Endodermal cell (in vitro differentiated cells): ENCODE results near the gene FEM1A. TPM values are rescaled to one million over a fixed set of nuclear protein-coding genes. Genes with fewer than 3 reads are reported as not detected.

Experiments
- DNase-seq: peaks from one replicate; pipeline ENCODE4 v3.0.0-alpha.2; 2017
- H3K27ac ChIP-seq: 2 replicates; pipeline ENCODE4 v1.5.1; 2013; ENCODE audit warnings: mild to moderate bottlenecking, low read depth, low read length, moderate library complexity
- H3K27me3 ChIP-seq: 2 replicates; pipeline ENCODE4 v1.6.1; 2013; ENCODE audit warnings: mild to moderate bottlenecking, low read length, moderate library complexity; ENCODE audit not compliant: insufficient read depth, control insufficient read depth, poor library complexity, severe bottlenecking
- H3K36me3 ChIP-seq: 2 replicates; pipeline ENCODE4 v1.7.0; 2013; ENCODE audit warnings: mild to moderate bottlenecking, low read length, moderate library complexity; ENCODE audit not compliant: control insufficient read depth, insufficient read depth
- H3K4me1 ChIP-seq: one replicate; pipeline ENCODE4 v1.7.0; 2013; ENCODE audit warnings: low read length; ENCODE audit not compliant: control insufficient read depth, insufficient read depth
- H3K4me3 ChIP-seq: 2 replicates; pipeline ENCODE4 v1.5.1; 2013; ENCODE audit warnings: mild to moderate bottlenecking, low read length, moderate library complexity
- H3K9ac ChIP-seq: 2 replicates; pipeline ENCODE4 v1.6.1; 2013; ENCODE audit warnings: mild to moderate bottlenecking, low read length, moderate library complexity; ENCODE audit not compliant: poor library complexity, severe bottlenecking; ENCODE audit errors: extremely low read depth
- H3K9me3 ChIP-seq: 2 replicates; pipeline ENCODE4 v1.6.1; 2013; ENCODE audit warnings: mild to moderate bottlenecking, low read length, moderate library complexity; ENCODE audit not compliant: control insufficient read depth
- H3K27ac Mint-ChIP-seq: 2 replicates; pipeline ENCODE4 v1.8.0; 2020; ENCODE audit warnings: mixed read lengths
- H3K27me3 Mint-ChIP-seq: 2 replicates; pipeline ENCODE4 v1.8.0; 2021; ENCODE audit warnings: mild to moderate bottlenecking, mixed read lengths; ENCODE audit not compliant: insufficient read depth
- H3K36me3 Mint-ChIP-seq: 2 replicates; pipeline ENCODE4 v1.8.0; 2020; ENCODE audit warnings: low read depth, mixed read lengths
- H3K4me1 Mint-ChIP-seq: 2 replicates; pipeline ENCODE4 v1.8.0; 2020; ENCODE audit warnings: mixed read lengths
- H3K4me3 Mint-ChIP-seq: 2 replicates; pipeline ENCODE4 v1.8.0; 2020; ENCODE audit warnings: mild to moderate bottlenecking, moderate library complexity, mixed read lengths
- H3K9me3 Mint-ChIP-seq: 2 replicates; pipeline ENCODE4 v1.8.0; 2020; ENCODE audit warnings: mild to moderate bottlenecking, mixed read lengths
- CTCF ChIP-seq: fragments of 200-600 bp; sonication (generic); conservative IDR thresholded peaks from 2 replicates; pipeline ENCODE4 v1.5.0; 2021; ENCODE audit warnings: antibody characterized with exemption, mild to moderate bottlenecking
- WGBS, 2 experiments: methylation state at CpG; one replicate each; pipeline versions ENCODE4 v1.1.5 to v1.1.7; 2013; ENCODE audit warnings: missing lambda C conversion rate in 2 of 2, mixed read lengths in 1 of 2; ENCODE audit not compliant: insufficient coverage in 1 of 2, insufficient read length in 1 of 2; 5-methylcytosine and 5-hydroxymethylcytosine counted together
- total RNA-seq, 2 donors: library from RNA; stranded (reverse); fragmentation: NEBNext Ultra II Directional in 1 of 2; extraction: Animal tissue kit (Norgen Biotek cat#: 25700) in 1 of 2; gene quantifications; 2 replicates in 1 of 2; 3 replicates in 1 of 2; pipeline ENCODE4 v1.2.1, GENCODE V29; 2021

Gene FEM1A
- total RNA-seq, 2 donors from 2014 or later = 15.8 to 16.0 TPM

- no peak for TF ChIP-seq CTCF
- Histone ChIP-seq H3K27ac (no peak overlapping the region), H3K36me3 (no peaks in the 10 kb centered on the region), H3K4me1 (no peaks in the 10 kb centered on the region), H3K27me3 (peaks cover 16% of the 10 kb centered on the region), H3K9ac (no peak overlapping the region), H3K9me3 (no peaks in the 10 kb centered on the region), H3K4me3 (no peak overlapping the region)
- H3K27me3 Mint-ChIP-seq = peaks cover 28% of the 10 kb centered on the region
- H3K27ac Mint-ChIP-seq = no peak overlapping the region
- H3K4me1 Mint-ChIP-seq = peaks cover 3% of the 10 kb centered on the region
- WGBS, 2 experiments = 70% methylated on average over 4 of the region's 5 CpGs; no CpG with 5 or more reads in 1 of the 2 experiments
- no peak for DNase-seq
- no peak overlapping the region for H3K4me3 Mint-ChIP-seq
- no peaks in the 10 kb centered on the region for H3K9me3 Mint-ChIP-seq
- H3K36me3 Mint-ChIP-seq = no peaks in the 10 kb centered on the region
Observed at GRCh38 chr19:4758659-4759058, 32.9 kb upstream of the FEM1A start.

GRCh38 chr19:4759388-4760284 lies 31.9 kb upstream of the FEM1A start:
- no peaks in the 10 kb centered on the region for H3K36me3 Mint-ChIP-seq
- H3K4me1 Mint-ChIP-seq = peaks cover 3% of the 10 kb centered on the region

GRCh38 chr19:4760285-4760650 lies 31.3 kb upstream of the FEM1A start:
- Mint-ChIP-seq H3K9me3 (no peaks in the 10 kb centered on the region), H3K27ac (no peak overlapping the region), H3K4me1 (peaks cover 3% of the 10 kb centered on the region), H3K27me3 (peaks cover 30% of the 10 kb centered on the region), H3K36me3 (no peaks in the 10 kb centered on the region), H3K4me3 (peak overlapping the region; percentile 45)
- WGBS, 2 experiments = 71 to 89% methylated on average over 8 of the region's 10 CpGs
- Histone ChIP-seq H3K4me3 (peak overlapping the region; percentile 67), H3K9ac (no peak overlapping the region), H3K27ac (no peak overlapping the region), H3K9me3 (no peaks in the 10 kb centered on the region), H3K36me3 (no peaks in the 10 kb centered on the region), H3K27me3 (peaks cover 16% of the 10 kb centered on the region), H3K4me1 (no peaks in the 10 kb centered on the region)
- TF ChIP-seq CTCF = no peak
- no peak for DNase-seq

More at GRCh38 chr19:4759388-4760284, 31.9 kb upstream of the FEM1A start:
- no peak overlapping the region for H3K27ac Mint-ChIP-seq
- H3K27me3 Mint-ChIP-seq = peaks cover 30% of the 10 kb centered on the region
- H3K4me1 ChIP-seq = no peaks in the 10 kb centered on the region
- DNase-seq = peak; percentile 98
- no peaks in the 10 kb centered on the region for H3K9me3 Mint-ChIP-seq
- no peak overlapping the region for H3K27ac ChIP-seq
- peak overlapping the region; percentile 45 for H3K4me3 Mint-ChIP-seq
- no peaks in the 10 kb centered on the region for H3K9me3 ChIP-seq
- no peak for TF ChIP-seq CTCF
- peak overlapping the region; percentile 70 for H3K4me3 ChIP-seq
- peaks cover 16% of the 10 kb centered on the region for H3K27me3 ChIP-seq
- WGBS, 2 experiments = 4 to 5% methylated on average over 21 to 50 of the region's 53 CpGs
- no peaks in the 10 kb centered on the region for H3K36me3 ChIP-seq
- peak overlapping the region; percentile 42 for H3K9ac ChIP-seq
